Measurements from ENCODE around the gene NBEAL2.

The NBEAL2 gene

GRCh38 chr3:46978985-46979944 is at the start of gene NBEAL2:
Gene NBEAL2 (plus strand): TSS chr3:46979666. CDS start chr3:46979862, 196 bp downstream.
- ChIA-PET CTCF (interaction anchor here (0.9 to 2.4 kb wide), 6 partner anchors 8 to 442 kb away, joined by 3 to 6 read pairs (median 4); no protein-coding TSS in a partner anchor), POLR2A (interaction anchor here (0.6 to 1.0 kb wide), 2 partner anchors 28 to 39 kb away, joined by 3 to 4 read pairs; no protein-coding TSS in a partner anchor)
- TF ChIP-seq CTCF (IDR thresholded peaks at IDR 0.05; ENCODE audit: control extremely low read depth, extremely low read depth, low read depth, missing control alignments): no peak
- peak; percentile 93 for DNase-seq (ENCODE audit: extremely low spot score)

GRCh38 chr3:46930166-46930944 is 49.1 kb upstream of the NBEAL2 start:
- no peak for DNase-seq (ENCODE audit: extremely low spot score)
- ChIA-PET CTCF (interaction anchor here (0.7 to 4.1 kb wide), 11 partner anchors 10 to 75 kb away, joined by 3 to 17 read pairs (median 4); no protein-coding TSS in a partner anchor), POLR2A (no interaction called here)
- no peak for TF ChIP-seq CTCF (IDR thresholded peaks at IDR 0.05; ENCODE audit: control extremely low read depth, extremely low read depth, low read depth, missing control alignments)

GRCh38 chr3:46930945-46931403 is 48.5 kb upstream of the NBEAL2 start:
- no peak for DNase-seq (ENCODE audit: extremely low spot score)
- CTCF ChIA-PET: interaction anchor here (0.7 to 4.1 kb wide), 10 partner anchors 9 to 75 kb away, joined by 3 to 17 read pairs (median 4); no protein-coding TSS in a partner anchor
- POLR2A ChIA-PET: no interaction called here
- no peak for TF ChIP-seq CTCF (IDR thresholded peaks at IDR 0.05; ENCODE audit: control extremely low read depth, extremely low read depth, low read depth, missing control alignments)

GRCh38 chr3:46931631-46932331 is 47.7 kb upstream of the NBEAL2 start:
- TF ChIP-seq CTCF (IDR thresholded peaks at IDR 0.05; ENCODE audit: control extremely low read depth, extremely low read depth, low read depth, missing control alignments): no peak
- ChIA-PET POLR2A (no interaction called here), CTCF (interaction anchor here (0.8 to 4.1 kb wide), 8 partner anchors 8 to 22 kb away, joined by 3 to 17 read pairs (median 7); no protein-coding TSS in a partner anchor)
- no peak for DNase-seq (ENCODE audit: extremely low spot score)

- CTCF ChIA-PET: interaction anchor here (0.9 to 4.1 kb wide), 10 partner anchors 9 to 392 kb away, joined by 3 to 17 read pairs (median 7); no protein-coding TSS in a partner anchor
- TF ChIP-seq CTCF (IDR thresholded peaks at IDR 0.05; ENCODE audit: control extremely low read depth, extremely low read depth, low read depth, missing control alignments): no peak
- DNase-seq (ENCODE audit: extremely low spot score): no peak
- POLR2A ChIA-PET: no interaction called here
Measured at GRCh38 chr3:46932455-46933225, 46.8 kb upstream of the NBEAL2 start.

Data from GM10248 (cell line).